WTC11 (cell line): ENCODE data around the gene C1R.
"Not testable (repeated sequence)": the region's sequence is repeated elsewhere in the genome, so short reads cannot be mapped to it uniquely, and the experiment has no call there.

ENCODE experiments used
- ATF3 ChIP-seq: sonication (generic); formaldehyde crosslinking; conservative IDR thresholded peaks from 2 replicates; pipeline ENCODE4 v1.8.1; 2022; ENCODE audit warnings: mild to moderate bottlenecking, missing genetic modification reagents
- CREM ChIP-seq: sonication (generic); formaldehyde crosslinking; IDR thresholded peaks from 2 replicates; pipeline ENCODE4 v1.8.1; 2022; ENCODE audit warnings: mild to moderate bottlenecking, missing genetic modification reagents, moderate library complexity
- CTCF ChIP-seq: fragments of 200-600 bp; IDR thresholded peaks from 2 replicates; pipeline ENCODE4 v1.8.0; 2022; ENCODE audit warnings: antibody characterized with exemption
- ERG ChIP-seq: fragments of 250-450 bp; sonication (Bioruptor Pico); IDR thresholded peaks from 2 replicates; pipeline ENCODE4 v1.8.0; 2021; ENCODE audit warnings: mild to moderate bottlenecking
- ETV6 ChIP-seq: sonication (generic); formaldehyde crosslinking; IDR thresholded peaks from 2 replicates; pipeline ENCODE4 v1.8.1; 2022; ENCODE audit warnings: mild to moderate bottlenecking, missing genetic modification reagents
- FOXJ3 ChIP-seq: sonication (generic); formaldehyde crosslinking; IDR thresholded peaks from 2 replicates; pipeline ENCODE4 v1.9.0; 2021; ENCODE audit warnings: missing genetic modification reagents, mild to moderate bottlenecking, borderline replicate concordance
- MAX ChIP-seq: sonication (generic); formaldehyde crosslinking; IDR thresholded peaks from 2 replicates; pipeline ENCODE4 v1.8.0; 2022; ENCODE audit warnings: mild to moderate bottlenecking, missing genetic modification reagents
- STAT6 ChIP-seq: sonication (generic); formaldehyde crosslinking; conservative IDR thresholded peaks from 2 replicates; pipeline ENCODE4 v1.8.1; 2023; ENCODE audit warnings: mild to moderate bottlenecking, low read depth, missing genetic modification reagents, moderate library complexity
- TCF7 ChIP-seq: sonication (generic); formaldehyde crosslinking; IDR thresholded peaks from 2 replicates; pipeline ENCODE4 v1.8.0; 2022; ENCODE audit warnings: mild to moderate bottlenecking, low read depth, missing genetic modification reagents, moderate library complexity
- ZNF512 ChIP-seq: sonication (generic); formaldehyde crosslinking; IDR thresholded peaks from 2 replicates; pipeline ENCODE4 v1.8.1; 2022; ENCODE audit warnings: missing genetic modification reagents, borderline replicate concordance

- TF ChIP-seq CREM (CRISPR knock-in tag); ETV6 (CRISPR knock-in tag); FOXJ3 (CRISPR knock-in tag); CTCF; ATF3 (CRISPR knock-in tag); MAX; TCF7; ERG (CRISPR knock-in tag); ZNF512 (CRISPR knock-in tag); STAT6: not testable (repeated sequence)
Measured at GRCh38 chr12:7107181-7107580, 14.9 kb upstream of the C1R start.
